ENCODE data around the gene SLC6A3. TPM values are rescaled to one million over a fixed set of nuclear protein-coding genes. Genes with fewer than 3 reads are reported as not detected.

The SLC6A3 gene
- total and polyA plus RNA-seq, 4 donors, result 0.95 to 12.0 (median 1.5) TPM

GRCh38 chr5:1436681-1437080, 8.6 kb downstream of the SLC6A3 start:
- no peak overlapping the region for H3K27ac ChIP-seq (ENCODE audit: low read depth, low read length)
- DNase-seq (ENCODE audit: low read depth in 4 of 6, low spot score in 6 of 6), result no peak
- no peak overlapping the region for H3K4me3 ChIP-seq (ENCODE audit: low read depth, low read length)
- H3K36me3 ChIP-seq (ENCODE audit: control insufficient read depth, insufficient read depth, low read length), result no peaks in the 10 kb centered on the region
- 93% methylated on average over 15 of the region's 16 CpGs for WGBS (ENCODE audit: insufficient coverage)
- no peaks in the 10 kb centered on the region for H3K9me3 ChIP-seq (ENCODE audit: control insufficient read depth, insufficient read depth, low read length)
- H3K4me1 ChIP-seq (ENCODE audit: control insufficient read depth, insufficient read depth, low read length), result no peaks in the 10 kb centered on the region
- peaks cover 4% of the 10 kb centered on the region for H3K27me3 ChIP-seq (ENCODE audit: control insufficient read depth, insufficient read depth, low read length)

- no peak for DNase-seq (ENCODE audit: low read depth in 4 of 6, low spot score in 6 of 6)
- Histone ChIP-seq H3K4me1 (ENCODE audit: control insufficient read depth, insufficient read depth, low read length) (no peaks in the 10 kb centered on the region), H3K9me3 (ENCODE audit: control insufficient read depth, insufficient read depth, low read length) (no peaks in the 10 kb centered on the region), H3K36me3 (ENCODE audit: control insufficient read depth, insufficient read depth, low read length) (no peaks in the 10 kb centered on the region), H3K4me3 (ENCODE audit: low read depth, low read length) (no peak overlapping the region), H3K27me3 (ENCODE audit: control insufficient read depth, insufficient read depth, low read length) (peaks cover 2% of the 10 kb centered on the region), H3K27ac (ENCODE audit: low read depth, low read length) (no peak overlapping the region)
- WGBS (ENCODE audit: insufficient coverage), result 89% methylated on average over 10 of the region's 10 CpGs
These were observed 9.2 kb downstream of the SLC6A3 start for GRCh38 chr5:1436036-1436435.

DNA sequence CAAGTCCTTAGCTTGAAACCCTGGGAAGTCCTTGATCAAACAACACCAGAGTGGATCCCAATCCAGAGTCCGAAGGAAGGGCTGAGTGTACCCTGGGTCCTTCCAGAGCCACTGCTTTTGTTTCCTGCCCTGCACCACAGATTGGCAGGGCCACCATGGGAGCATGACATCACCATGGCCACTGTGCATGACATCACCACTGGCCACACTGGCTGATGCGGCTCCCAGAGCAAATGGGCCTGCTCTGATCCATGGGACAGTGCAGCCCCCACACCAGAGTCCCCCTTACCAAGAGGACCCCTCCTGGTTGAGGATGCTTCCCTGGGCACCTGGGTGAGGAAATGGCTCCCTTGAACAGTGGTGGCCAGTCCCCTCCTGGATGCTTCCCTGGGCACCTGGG, 9.9 kb downstream of the SLC6A3 start:
- WGBS (ENCODE audit: insufficient coverage), result 85% methylated on average over 2 of the region's 2 CpGs

GRCh38 chr5:1432296-1432695, 12.9 kb downstream of the SLC6A3 start:
- H3K27me3 ChIP-seq (ENCODE audit: control insufficient read depth, insufficient read depth, low read length), result no peaks in the 10 kb centered on the region
- no peaks in the 10 kb centered on the region for H3K4me1 ChIP-seq (ENCODE audit: control insufficient read depth, insufficient read depth, low read length)
- H3K9me3 ChIP-seq (ENCODE audit: control insufficient read depth, insufficient read depth, low read length), result peaks cover 6% of the 10 kb centered on the region
- H3K27ac ChIP-seq (ENCODE audit: low read depth, low read length), result no peak overlapping the region
- H3K4me3 ChIP-seq (ENCODE audit: low read depth, low read length), result no peak overlapping the region
- 93% methylated on average over 15 of the region's 15 CpGs for WGBS (ENCODE audit: insufficient coverage)
- no peak for DNase-seq (ENCODE audit: low read depth in 4 of 6, low spot score in 6 of 6)
- no peaks in the 10 kb centered on the region for H3K36me3 ChIP-seq (ENCODE audit: control insufficient read depth, insufficient read depth, low read length)

More for the DNA sequence above, 9.9 kb downstream of the SLC6A3 start:
- Histone ChIP-seq H3K36me3 (ENCODE audit: control insufficient read depth, insufficient read depth, low read length) (no peaks in the 10 kb centered on the region), H3K27ac (ENCODE audit: low read depth, low read length) (no peak overlapping the region), H3K9me3 (ENCODE audit: control insufficient read depth, insufficient read depth, low read length) (no peaks in the 10 kb centered on the region), H3K27me3 (ENCODE audit: control insufficient read depth, insufficient read depth, low read length) (peaks cover 2% of the 10 kb centered on the region), H3K4me3 (ENCODE audit: low read depth, low read length) (no peak overlapping the region), H3K4me1 (ENCODE audit: control insufficient read depth, insufficient read depth, low read length) (no peaks in the 10 kb centered on the region)
- no peak for DNase-seq (ENCODE audit: low read depth in 4 of 6, low spot score in 6 of 6)

GRCh38 chr5:1431896-1432295, 13.3 kb downstream of the SLC6A3 start:
- no peak overlapping the region for H3K4me3 ChIP-seq (ENCODE audit: low read depth, low read length)
- no peak for DNase-seq (ENCODE audit: low read depth in 4 of 6, low spot score in 6 of 6)
- no peak overlapping the region for H3K27ac ChIP-seq (ENCODE audit: low read depth, low read length)
- 82% methylated on average over 7 of the region's 8 CpGs for WGBS (ENCODE audit: insufficient coverage)
- peaks cover 6% of the 10 kb centered on the region for H3K9me3 ChIP-seq (ENCODE audit: control insufficient read depth, insufficient read depth, low read length)
- no peaks in the 10 kb centered on the region for H3K4me1 ChIP-seq (ENCODE audit: control insufficient read depth, insufficient read depth, low read length)
- H3K27me3 ChIP-seq (ENCODE audit: control insufficient read depth, insufficient read depth, low read length), result no peaks in the 10 kb centered on the region
- no peaks in the 10 kb centered on the region for H3K36me3 ChIP-seq (ENCODE audit: control insufficient read depth, insufficient read depth, low read length)

DNA sequence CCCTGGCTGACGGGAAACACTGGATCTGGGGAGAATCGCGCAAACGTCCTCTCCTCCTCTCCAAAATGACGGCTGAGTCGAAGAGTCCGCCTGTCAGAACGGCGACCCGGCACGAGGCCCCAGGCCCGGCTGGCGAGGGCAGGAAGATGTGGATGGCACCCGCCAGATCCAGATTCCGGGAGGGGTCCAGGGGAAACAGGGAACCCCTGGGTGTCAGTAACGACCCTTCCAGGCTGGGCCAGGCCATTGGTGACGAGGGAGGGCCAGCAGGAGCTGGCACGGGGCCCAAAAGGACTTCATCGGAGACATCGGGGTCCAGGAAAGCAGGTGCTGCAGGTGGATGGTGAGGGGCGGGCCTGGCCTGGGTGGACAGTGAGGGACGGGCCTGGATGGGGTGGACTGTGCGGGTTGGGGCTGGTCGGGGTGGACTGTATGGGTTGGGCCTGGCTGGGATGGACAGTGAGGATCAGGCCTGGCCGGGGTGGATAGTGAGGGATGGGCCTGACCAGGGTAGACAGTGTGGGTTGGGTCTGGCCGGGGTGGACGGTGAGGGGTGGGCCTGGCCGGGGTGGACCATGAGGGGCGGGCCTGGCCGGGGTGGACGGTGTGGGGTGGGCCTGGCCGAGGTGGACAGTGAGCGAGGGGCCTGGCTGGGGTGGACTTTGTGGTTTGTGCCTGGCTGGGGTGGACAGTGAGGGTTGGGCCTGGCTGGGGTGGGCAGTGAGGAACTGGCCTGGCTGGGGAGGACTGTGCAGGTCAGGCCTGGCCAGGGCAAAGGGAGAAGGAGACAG, 14.0 kb downstream of the SLC6A3 start:
- 90% methylated on average over 33 of the region's 33 CpGs for WGBS (ENCODE audit: insufficient coverage)
- no peak overlapping the region for H3K4me3 ChIP-seq (ENCODE audit: low read depth, low read length)

DNA sequence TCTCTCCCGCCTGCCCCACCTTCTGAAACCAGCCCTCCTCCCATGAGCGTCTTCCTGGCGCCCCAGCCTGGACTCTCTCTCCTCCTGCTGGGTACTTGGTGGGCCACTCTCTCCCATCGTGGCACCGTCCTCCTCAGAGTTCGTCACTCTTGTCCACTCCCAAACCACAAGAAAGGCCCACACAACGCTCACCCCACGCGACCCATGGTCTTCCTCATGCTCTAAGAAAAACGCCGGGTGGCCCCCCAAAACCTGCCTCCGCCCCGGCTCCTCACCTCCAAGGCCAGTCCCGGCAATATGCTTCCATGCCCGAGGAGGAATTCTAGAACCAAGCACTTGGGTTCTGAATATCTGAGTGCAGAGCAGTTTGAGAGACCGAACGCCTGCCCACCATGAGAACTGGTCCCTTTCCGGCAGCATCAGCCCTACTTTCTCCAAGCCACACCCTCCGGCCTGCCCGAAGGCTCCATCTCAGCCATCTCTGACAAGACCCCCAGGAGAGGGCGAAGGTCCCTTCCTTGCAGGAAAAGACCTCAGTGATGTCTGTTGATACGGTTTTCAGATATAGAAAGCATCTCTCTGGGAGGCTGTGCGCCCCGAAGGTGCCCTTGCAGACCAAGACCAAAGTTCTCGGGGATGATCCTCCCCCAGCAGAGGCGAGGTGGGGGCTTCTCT, 15.0 kb downstream of the SLC6A3 start:
- no peaks in the 10 kb centered on the region for H3K27me3 ChIP-seq (ENCODE audit: control insufficient read depth, insufficient read depth, low read length)
- no peaks in the 10 kb centered on the region for H3K36me3 ChIP-seq (ENCODE audit: control insufficient read depth, insufficient read depth, low read length)
- no peak for DNase-seq (ENCODE audit: low read depth in 4 of 6, low spot score in 6 of 6)
- H3K27ac ChIP-seq (ENCODE audit: low read depth, low read length), result no peak overlapping the region
- H3K4me3 ChIP-seq (ENCODE audit: low read depth, low read length), result no peak overlapping the region
- peaks cover 6% of the 10 kb centered on the region for H3K9me3 ChIP-seq (ENCODE audit: control insufficient read depth, insufficient read depth, low read length)
- 91% methylated on average over 25 of the region's 26 CpGs for WGBS (ENCODE audit: insufficient coverage)
- no peaks in the 10 kb centered on the region for H3K4me1 ChIP-seq (ENCODE audit: control insufficient read depth, insufficient read depth, low read length)

More for the DNA sequence above, 14.0 kb downstream of the SLC6A3 start:
- H3K27ac ChIP-seq (ENCODE audit: low read depth, low read length), result no peak overlapping the region
- H3K4me1 ChIP-seq (ENCODE audit: control insufficient read depth, insufficient read depth, low read length), result no peaks in the 10 kb centered on the region
- no peaks in the 10 kb centered on the region for H3K36me3 ChIP-seq (ENCODE audit: control insufficient read depth, insufficient read depth, low read length)
- no peaks in the 10 kb centered on the region for H3K27me3 ChIP-seq (ENCODE audit: control insufficient read depth, insufficient read depth, low read length)
- H3K9me3 ChIP-seq (ENCODE audit: control insufficient read depth, insufficient read depth, low read length), result peaks cover 6% of the 10 kb centered on the region
- no peak for DNase-seq (ENCODE audit: low read depth in 4 of 6, low spot score in 6 of 6)

GRCh38 chr5:1429496-1429895, 15.7 kb downstream of the SLC6A3 start:
- Histone ChIP-seq H3K9me3 (ENCODE audit: control insufficient read depth, insufficient read depth, low read length) (peaks cover 6% of the 10 kb centered on the region), H3K27ac (ENCODE audit: low read depth, low read length) (no peak overlapping the region), H3K27me3 (ENCODE audit: control insufficient read depth, insufficient read depth, low read length) (no peaks in the 10 kb centered on the region), H3K36me3 (ENCODE audit: control insufficient read depth, insufficient read depth, low read length) (no peaks in the 10 kb centered on the region), H3K4me3 (ENCODE audit: low read depth, low read length) (no peak overlapping the region), H3K4me1 (ENCODE audit: control insufficient read depth, insufficient read depth, low read length) (no peaks in the 10 kb centered on the region)
- WGBS (ENCODE audit: insufficient coverage), result 94% methylated on average over 5 of the region's 5 CpGs
- DNase-seq (ENCODE audit: low read depth in 4 of 6, low spot score in 6 of 6), result no peak

GRCh38 chr5:1429066-1429465, 16.2 kb downstream of the SLC6A3 start:
- 40% methylated on average over 7 of the region's 7 CpGs for WGBS (ENCODE audit: insufficient coverage)
- H3K36me3 ChIP-seq (ENCODE audit: control insufficient read depth, insufficient read depth, low read length), result no peaks in the 10 kb centered on the region
- no peak for DNase-seq (ENCODE audit: low read depth in 4 of 6, low spot score in 6 of 6)
- no peak overlapping the region for H3K27ac ChIP-seq (ENCODE audit: low read depth, low read length)
- no peaks in the 10 kb centered on the region for H3K4me1 ChIP-seq (ENCODE audit: control insufficient read depth, insufficient read depth, low read length)
- H3K9me3 ChIP-seq (ENCODE audit: control insufficient read depth, insufficient read depth, low read length), result peaks cover 6% of the 10 kb centered on the region
- no peaks in the 10 kb centered on the region for H3K27me3 ChIP-seq (ENCODE audit: control insufficient read depth, insufficient read depth, low read length)
- H3K4me3 ChIP-seq (ENCODE audit: low read depth, low read length), result no peak overlapping the region

DNA sequence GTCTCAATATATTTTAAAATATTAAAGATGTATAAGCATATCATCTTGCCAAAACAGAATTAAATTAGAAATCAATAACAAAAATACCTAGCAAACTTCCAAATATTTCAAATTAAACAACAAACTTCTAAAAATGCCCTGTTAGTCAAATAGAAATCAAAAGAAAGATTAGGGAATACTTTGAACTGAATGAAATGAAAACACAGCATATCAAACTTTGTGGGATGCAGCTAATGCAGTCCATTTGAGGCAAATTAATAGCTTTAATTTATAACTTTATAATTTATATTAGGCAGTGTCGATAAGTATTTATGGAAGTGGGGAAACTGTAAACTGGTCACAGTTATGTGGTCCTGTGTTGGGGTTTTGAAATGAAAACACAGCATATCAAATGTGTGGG, 17.1 kb downstream of the SLC6A3 start:
- no CpG with 5 or more reads among the region's 1 CpG for WGBS (ENCODE audit: insufficient coverage)
- H3K4me3 ChIP-seq (ENCODE audit: low read depth, low read length), result no peak overlapping the region
- no peaks in the 10 kb centered on the region for H3K4me1 ChIP-seq (ENCODE audit: control insufficient read depth, insufficient read depth, low read length)
- H3K9me3 ChIP-seq (ENCODE audit: control insufficient read depth, insufficient read depth, low read length), result peaks cover 6% of the 10 kb centered on the region
- no peaks in the 10 kb centered on the region for H3K36me3 ChIP-seq (ENCODE audit: control insufficient read depth, insufficient read depth, low read length)
- H3K27me3 ChIP-seq (ENCODE audit: control insufficient read depth, insufficient read depth, low read length), result no peaks in the 10 kb centered on the region
- no peak overlapping the region for H3K27ac ChIP-seq (ENCODE audit: low read depth, low read length)
- DNase-seq (ENCODE audit: low read depth in 4 of 6, low spot score in 6 of 6), result no peak
